Skeletal muscle satellite cell (primary cell): ENCODE measurements around the gene CCDC24.
A peak's percentile ranks its signal among the peaks of the same experiment; 100 is the strongest.

Experiments
- H3K27me3 ChIP-seq: 2 replicates; pipeline ENCODE4 v1.7.0; 2013; ENCODE audit warnings: low read length; ENCODE audit not compliant: control insufficient read depth, insufficient read depth
- H3K36me3 ChIP-seq: 2 replicates; pipeline ENCODE4 v1.7.0; 2013; ENCODE audit warnings: mild to moderate bottlenecking, control low read depth, low read length; ENCODE audit not compliant: insufficient read depth
- H3K4me1 ChIP-seq: 2 replicates; pipeline ENCODE4 v1.7.0; 2013; ENCODE audit warnings: low read length; ENCODE audit not compliant: control insufficient read depth, insufficient read depth
- H3K4me2 ChIP-seq: 2 replicates; pipeline ENCODE4 v1.7.0; 2013; ENCODE audit warnings: mild to moderate bottlenecking, low read length
- H3K4me3 ChIP-seq: 2 replicates; pipeline ENCODE4 v1.7.0; 2013; ENCODE audit warnings: low read length
- H3K9ac ChIP-seq: 2 replicates; pipeline ENCODE4 v1.7.0; 2013; ENCODE audit warnings: mild to moderate bottlenecking, low read depth, low read length, moderate library complexity
- H3K9me3 ChIP-seq: replicated peaks from 2 replicates; pipeline ENCODE4 v1.7.0; 2013; ENCODE audit warnings: mild to moderate bottlenecking, control low read depth, low read length

Gene CCDC24

DNA sequence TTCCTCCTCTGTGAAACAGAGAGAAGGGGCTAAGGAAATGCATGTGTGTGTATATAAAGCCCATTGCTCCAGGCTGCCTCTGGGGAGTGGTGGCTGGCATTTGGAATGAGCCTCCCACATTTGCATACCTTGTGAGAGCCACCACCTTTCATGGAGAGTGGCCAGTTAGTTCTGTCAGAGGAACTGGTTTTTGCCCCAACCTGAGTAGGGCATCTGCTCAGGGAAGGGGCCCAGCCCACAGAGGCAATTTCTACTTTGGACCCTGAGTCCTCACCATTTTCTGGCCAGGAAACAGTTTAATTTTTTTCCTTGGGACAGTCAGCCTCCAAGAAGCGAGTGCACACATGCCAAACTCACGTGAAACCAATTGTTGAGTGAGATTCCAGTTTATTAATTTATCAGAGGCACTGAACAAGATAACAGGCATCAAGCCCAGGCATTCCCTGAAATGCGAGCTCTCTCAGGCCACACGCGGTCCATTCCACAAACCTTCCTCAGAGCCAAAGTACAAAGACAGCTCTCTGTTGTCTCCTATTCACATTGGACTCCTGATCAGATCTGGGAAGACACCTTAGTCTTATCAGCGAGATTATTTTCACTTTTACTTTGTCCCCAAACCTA is 40.9 kb downstream of the CCDC24 start:
- Histone ChIP-seq H3K36me3 (no peaks in the 10 kb centered on the region), H3K4me3 (no peak overlapping the region), H3K4me2 (no peak overlapping the region), H3K4me1 (peaks cover 26% of the 10 kb centered on the region), H3K27me3 (no peaks in the 10 kb centered on the region), H3K9ac (no peak overlapping the region), H3K9me3 (no peaks in the 10 kb centered on the region)

DNA sequence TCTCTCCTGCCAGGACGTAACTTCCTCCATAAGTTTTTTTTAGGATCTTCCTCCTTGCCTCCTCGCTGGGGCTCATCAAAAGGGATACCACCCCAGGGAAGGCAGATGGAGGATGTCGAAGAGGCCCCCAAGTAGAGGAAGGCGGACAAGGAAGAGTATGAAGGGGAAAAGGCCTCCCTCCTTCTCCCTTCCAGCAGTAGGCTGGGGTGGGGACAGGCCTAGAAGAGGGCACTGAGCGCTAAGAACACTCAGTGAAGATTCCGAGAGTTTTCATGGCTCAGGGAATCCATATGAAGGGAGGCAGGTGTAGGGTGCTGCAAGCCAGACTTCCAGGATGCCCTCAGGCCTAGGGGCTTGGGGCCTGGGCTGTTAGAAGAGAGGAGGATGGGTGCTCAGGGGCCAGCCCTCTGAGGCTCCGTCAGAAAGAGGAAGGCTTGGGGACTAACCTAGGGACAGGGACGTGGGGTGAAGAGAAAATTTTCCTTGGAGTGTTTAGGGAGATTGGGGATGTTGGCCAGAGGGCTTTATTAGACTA is 41.7 kb downstream of the CCDC24 start:
- Histone ChIP-seq H3K9ac (no peak overlapping the region), H3K27me3 (no peaks in the 10 kb centered on the region), H3K4me2 (no peak overlapping the region), H3K4me1 (peaks cover 26% of the 10 kb centered on the region), H3K4me3 (no peak overlapping the region), H3K9me3 (no peaks in the 10 kb centered on the region), H3K36me3 (no peaks in the 10 kb centered on the region)

DNA sequence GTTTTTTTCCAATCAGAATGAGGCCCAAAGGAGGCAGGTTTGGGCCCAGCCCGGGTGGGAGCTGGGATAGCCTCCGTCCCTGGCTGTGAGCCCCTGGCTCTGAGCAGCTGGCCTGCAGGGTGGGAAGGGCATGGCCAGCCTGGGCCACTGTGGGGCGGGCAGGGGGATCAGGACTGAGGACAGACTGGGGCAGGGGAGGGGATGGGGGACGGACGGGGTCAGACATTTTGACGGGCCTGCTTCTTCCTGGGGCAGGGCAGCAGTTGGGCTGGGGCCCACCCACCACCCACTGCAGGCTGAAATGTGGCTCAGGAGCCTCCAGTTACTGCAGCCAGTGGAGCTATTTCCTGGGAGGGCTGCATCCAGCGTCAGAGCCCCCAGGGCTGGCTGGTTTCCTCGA is 42.4 kb downstream of the CCDC24 start:
- no peak overlapping the region for H3K4me3 ChIP-seq

DNA sequence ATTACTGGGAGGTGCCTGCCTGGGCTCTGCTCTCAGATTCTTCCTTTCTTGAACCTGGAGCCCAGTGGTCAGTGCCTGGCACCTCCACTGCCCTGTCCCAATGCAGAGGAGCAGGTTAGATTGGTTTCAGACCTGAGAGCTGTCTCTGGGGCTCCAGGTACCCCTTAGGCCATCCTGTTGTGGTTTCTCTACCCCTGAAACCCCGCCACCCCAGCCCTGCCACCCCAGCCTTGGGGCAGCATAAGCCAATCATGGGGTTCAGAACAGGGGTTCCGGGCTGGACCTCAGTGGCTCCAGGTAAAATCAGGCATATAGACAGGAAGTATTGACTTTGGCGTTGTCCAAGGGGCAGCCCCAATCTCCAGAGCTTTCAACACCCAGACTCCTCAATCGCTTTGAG is 43.0 kb downstream of the CCDC24 start:
- Histone ChIP-seq H3K36me3 (no peaks in the 10 kb centered on the region), H3K27me3 (no peaks in the 10 kb centered on the region), H3K4me2 (no peak overlapping the region), H3K9me3 (no peaks in the 10 kb centered on the region), H3K4me1 (peaks cover 28% of the 10 kb centered on the region), H3K9ac (no peak overlapping the region), H3K4me3 (no peak overlapping the region)

More for the DNA sequence above, 42.4 kb downstream of the CCDC24 start:
- H3K9ac ChIP-seq, result no peak overlapping the region
- peaks cover 28% of the 10 kb centered on the region for H3K4me1 ChIP-seq
- H3K4me2 ChIP-seq, result no peak overlapping the region
- no peaks in the 10 kb centered on the region for H3K9me3 ChIP-seq
- no peaks in the 10 kb centered on the region for H3K27me3 ChIP-seq
- H3K36me3 ChIP-seq, result no peaks in the 10 kb centered on the region

DNA sequence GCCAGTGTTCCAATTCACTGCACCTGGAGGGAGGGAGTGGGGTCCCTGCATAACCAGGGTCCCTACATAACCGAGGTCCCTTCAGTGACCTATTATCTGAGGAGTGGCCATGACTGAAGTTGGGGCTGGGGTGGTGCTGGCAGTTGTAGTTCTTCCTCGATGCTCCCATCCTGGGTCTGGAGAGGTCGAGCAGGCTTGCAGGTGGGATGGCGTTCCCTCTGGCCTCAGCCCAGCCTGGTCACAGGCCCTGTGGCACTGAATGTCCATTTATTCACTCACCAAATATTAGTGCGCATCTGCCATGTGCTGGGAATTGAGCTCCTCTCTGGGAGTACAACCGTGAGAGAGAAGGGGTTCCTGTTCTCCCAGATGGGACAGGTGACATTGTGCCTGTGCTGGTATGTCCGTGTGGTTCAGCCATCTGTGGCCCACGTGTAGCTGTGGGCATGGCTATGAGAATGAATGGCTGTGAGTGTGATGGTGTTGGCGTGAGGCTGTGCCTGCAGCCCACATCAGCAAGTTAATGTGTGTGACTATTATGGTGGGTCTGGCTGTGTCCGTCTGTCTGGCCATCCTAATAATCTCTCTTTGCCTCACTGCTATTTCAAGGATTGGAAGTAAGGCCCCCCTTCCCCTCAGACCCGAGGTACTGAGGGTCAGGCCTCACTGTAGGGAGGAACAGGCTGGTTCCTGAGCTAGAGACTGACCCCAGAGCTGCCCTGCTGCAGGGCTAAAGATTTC is 43.7 kb downstream of the CCDC24 start:
- peaks cover 32% of the 10 kb centered on the region for H3K4me1 ChIP-seq
- no peaks in the 10 kb centered on the region for H3K27me3 ChIP-seq

DNA sequence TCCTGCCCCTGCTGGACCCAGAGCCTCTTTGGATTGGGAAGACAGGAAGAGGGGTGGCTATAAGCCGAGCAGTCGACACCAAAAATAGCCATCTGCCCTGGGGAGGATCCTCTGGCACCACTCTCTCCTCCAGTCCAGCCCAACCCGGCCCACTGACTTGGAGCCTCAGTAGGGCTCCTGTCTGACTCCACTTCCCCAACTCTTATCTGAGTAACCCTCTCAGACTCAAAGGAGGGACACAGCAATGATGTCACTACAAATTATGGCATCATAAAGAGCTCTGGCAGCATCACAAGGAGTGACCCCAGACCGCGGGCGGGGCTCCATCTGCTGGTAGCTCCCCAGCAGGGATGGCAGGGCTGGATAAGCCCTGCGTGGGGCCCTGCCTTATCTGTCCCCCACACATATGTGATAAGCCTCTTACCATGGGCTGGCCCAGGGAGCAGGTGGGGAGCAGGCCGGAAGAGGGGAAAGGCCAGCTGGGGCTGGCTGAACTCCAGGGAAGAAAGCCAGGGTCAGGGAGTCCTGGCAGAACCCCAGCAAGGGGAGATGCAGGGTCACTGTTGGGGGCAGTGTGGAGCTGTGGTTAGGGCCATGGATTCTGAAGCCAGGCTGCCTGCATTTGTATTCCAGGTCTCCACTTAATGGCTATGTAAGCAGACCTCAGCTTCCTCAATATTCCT is 44.5 kb downstream of the CCDC24 start:
- Histone ChIP-seq H3K4me1 (peaks cover 39% of the 10 kb centered on the region), H3K4me2 (no peak overlapping the region), H3K9ac (peak overlapping the region; percentile 10), H3K36me3 (no peaks in the 10 kb centered on the region), H3K9me3 (no peaks in the 10 kb centered on the region), H3K4me3 (no peak overlapping the region), H3K27me3 (no peaks in the 10 kb centered on the region)

More for the DNA sequence above, 43.7 kb downstream of the CCDC24 start:
- no peaks in the 10 kb centered on the region for H3K9me3 ChIP-seq
- H3K4me3 ChIP-seq, result no peak overlapping the region
- H3K36me3 ChIP-seq, result no peaks in the 10 kb centered on the region
- no peak overlapping the region for H3K9ac ChIP-seq
- H3K4me2 ChIP-seq, result no peak overlapping the region

DNA sequence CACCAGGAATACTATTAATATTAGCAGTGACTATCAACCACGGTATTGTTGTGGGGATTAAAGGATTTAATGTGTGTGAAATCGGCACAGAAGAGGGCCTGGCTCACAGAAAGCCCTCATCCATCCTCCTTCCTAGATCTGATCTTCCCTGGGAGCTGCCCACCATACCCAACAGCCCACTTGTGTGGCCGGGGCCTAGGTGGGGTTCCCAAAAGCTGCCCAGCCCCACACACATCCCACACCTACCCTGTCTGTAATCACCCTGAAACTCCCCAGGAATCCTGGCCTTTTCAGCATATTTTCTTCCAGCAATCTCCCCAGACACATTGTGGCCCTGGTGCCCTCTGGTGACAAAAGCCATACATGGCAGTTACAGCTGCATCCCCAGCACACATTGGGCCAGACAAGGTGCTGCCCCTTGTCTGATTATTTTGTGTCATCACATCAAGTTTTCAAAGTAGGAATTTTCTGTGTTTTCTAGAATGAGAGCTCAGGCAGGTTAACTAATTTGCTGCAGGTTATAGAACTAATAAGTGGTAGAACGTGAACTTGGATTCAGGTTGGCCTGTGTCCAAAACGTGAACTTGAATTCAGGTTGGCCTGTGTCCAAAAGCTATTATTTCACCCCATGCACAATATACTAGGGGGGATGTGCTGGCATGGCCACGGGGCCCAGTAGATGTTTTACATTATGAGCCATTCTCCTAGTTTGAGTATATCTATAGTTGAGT is 45.2 kb downstream of the CCDC24 start:
- Histone ChIP-seq H3K4me3 (no peak overlapping the region), H3K4me2 (no peak overlapping the region), H3K27me3 (no peaks in the 10 kb centered on the region), H3K9me3 (no peaks in the 10 kb centered on the region), H3K4me1 (peaks cover 43% of the 10 kb centered on the region), H3K9ac (no peak overlapping the region), H3K36me3 (no peaks in the 10 kb centered on the region)

DNA sequence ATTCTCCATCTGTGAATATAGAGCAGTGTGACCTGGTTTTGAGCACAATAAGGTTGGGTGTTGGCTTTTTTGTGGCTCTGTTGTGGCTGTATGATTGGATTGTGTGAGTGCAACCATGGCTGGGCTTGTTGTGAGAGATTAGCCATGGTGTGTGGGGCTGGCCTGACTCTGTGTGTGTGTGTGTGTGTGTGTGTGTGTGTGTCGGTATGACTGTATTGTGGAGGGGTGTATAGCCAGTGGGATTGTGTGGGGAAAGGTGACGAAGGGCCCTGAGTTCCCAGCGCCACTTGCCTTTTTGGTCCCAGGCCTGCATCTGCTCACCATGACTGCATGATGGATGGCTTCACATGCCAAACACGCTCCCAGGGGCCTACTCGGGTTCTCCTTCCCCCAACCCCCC is 45.8 kb downstream of the CCDC24 start:
- Histone ChIP-seq H3K9ac (no peak overlapping the region), H3K4me2 (no peak overlapping the region), H3K36me3 (no peaks in the 10 kb centered on the region), H3K4me1 (peaks cover 43% of the 10 kb centered on the region), H3K4me3 (no peak overlapping the region), H3K9me3 (no peaks in the 10 kb centered on the region), H3K27me3 (no peaks in the 10 kb centered on the region)

DNA sequence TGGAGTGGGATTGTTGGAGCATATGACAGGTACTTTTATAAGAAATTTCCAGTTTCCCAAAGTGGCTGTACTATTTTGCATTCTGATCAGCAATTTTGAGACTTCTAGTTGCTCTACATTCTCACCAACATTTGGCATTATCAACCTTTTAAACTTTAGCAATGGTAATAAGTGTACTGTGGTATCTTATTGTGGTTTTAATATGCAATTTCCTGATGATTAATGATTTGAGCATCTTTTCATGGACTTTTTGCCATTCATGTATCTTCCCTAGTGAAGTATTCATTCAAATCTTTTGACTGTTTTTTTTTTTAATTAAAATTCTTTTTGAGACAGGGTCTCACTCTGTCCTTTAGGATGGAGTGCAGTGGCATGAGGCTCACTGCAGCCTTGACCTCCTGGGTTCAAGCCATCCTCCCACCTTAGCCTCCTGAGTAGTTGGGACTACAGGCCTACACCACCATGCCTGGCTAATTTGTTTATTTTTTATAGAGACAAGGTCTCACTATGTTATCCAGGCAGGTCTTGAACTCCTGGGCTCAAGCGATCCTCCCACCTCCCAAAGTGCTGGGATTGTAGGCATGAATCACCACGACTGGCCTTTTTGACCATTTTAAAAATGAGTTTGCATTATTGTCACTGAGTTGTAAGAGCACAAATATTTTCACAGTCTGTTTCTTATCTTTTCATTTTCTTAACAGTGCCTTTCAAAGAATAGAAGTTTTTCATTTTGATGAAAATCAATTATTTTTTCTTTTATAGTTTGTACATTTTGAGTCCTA is 47.7 kb downstream of the CCDC24 start:
- Histone ChIP-seq H3K4me2 (peak overlapping the region; percentile 9), H3K9ac (no peak overlapping the region), H3K4me1 (peaks cover 47% of the 10 kb centered on the region), H3K9me3 (no peaks in the 10 kb centered on the region), H3K36me3 (no peaks in the 10 kb centered on the region), H3K27me3 (no peaks in the 10 kb centered on the region), H3K4me3 (no peak overlapping the region)

DNA sequence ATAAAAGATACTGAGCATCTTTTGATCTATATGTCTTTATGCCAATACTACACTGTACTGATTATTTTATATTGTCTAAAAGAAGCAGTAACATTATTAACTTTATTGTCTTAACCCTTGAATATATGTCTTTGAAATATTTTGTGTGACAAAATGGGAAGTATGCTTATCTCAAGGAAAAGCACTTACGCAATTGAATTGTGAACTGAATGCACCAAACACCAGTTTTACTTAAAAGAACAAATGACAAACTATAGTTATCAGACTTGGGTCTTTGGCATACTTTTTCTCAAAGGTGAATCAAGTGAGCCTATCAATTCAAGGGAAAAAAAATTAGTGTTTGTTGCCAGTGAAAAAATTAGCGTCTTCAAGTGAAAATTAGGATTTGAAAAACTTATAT is 49.0 kb downstream of the CCDC24 start:
- Histone ChIP-seq H3K36me3 (no peaks in the 10 kb centered on the region), H3K9me3 (no peaks in the 10 kb centered on the region), H3K9ac (no peak overlapping the region), H3K4me3 (no peak overlapping the region), H3K27me3 (no peaks in the 10 kb centered on the region), H3K4me2 (no peak overlapping the region), H3K4me1 (peaks cover 53% of the 10 kb centered on the region)
